G401 (cell line): ENCODE measurements around the gene MAP7D3. TPM values are rescaled to one million over a fixed set of nuclear protein-coding genes. Genes with fewer than 3 reads are reported as not detected.
"Not testable (repeated sequence)": the region's sequence is repeated elsewhere in the genome, so short reads cannot be mapped to it uniquely, and the experiment has no call there.

Experiments
- DNase-seq: peaks from one replicate; pipeline ENCODE4 v3.0.0-alpha.2; 2015; ENCODE audit warnings: low spot score
- in situ Hi-C: cut with HindIII; loops from 2 replicates; pipeline ENCODE4 v1.10.0; 2016; ENCODE audit warnings: low sequenced_read_pairs, mixed read lengths
- total RNA-seq: library from RNA; depleted of rRNA; stranded (reverse); fragments of >200 nt; shearing (Covaris generic); gene quantifications from 2 replicates; pipeline ENCODE4 v1.2.3, GENCODE V29; 2014

Gene MAP7D3
- total RNA-seq, 1 experiment from 2014 or later, result 9.0 TPM

GRCh38 chrX:136259543-136259942 is 8.3 kb upstream of the MAP7D3 start:
- in situ Hi-C loops, result no loop called here
- no peak for DNase-seq

- in situ Hi-C loops, result no loop called here
- no peak for DNase-seq
Observed at GRCh38 chrX:136258951-136259350, 7.8 kb upstream of the MAP7D3 start.

- in situ Hi-C loops, result no loop called here
- no peak for DNase-seq
Observed at GRCh38 chrX:136256026-136256425, 4.8 kb upstream of the MAP7D3 start.

- in situ Hi-C loops, result no loop called here
- DNase-seq, result no peak
Observed at GRCh38 chrX:136255541-136255940, 4.3 kb upstream of the MAP7D3 start.

- in situ Hi-C loops, result no loop called here
- no peak for DNase-seq
Observed at GRCh38 chrX:136250191-136251040, 784 bp downstream of the MAP7D3 start.

GRCh38 chrX:136246201-136246600 is 5.0 kb downstream of the MAP7D3 start:
- DNase-seq, result no peak
- in situ Hi-C loops, result no loop called here

- in situ Hi-C loops, DNase-seq: not testable (repeated sequence)
Observed at GRCh38 chrX:136237849-136238248, 13.4 kb downstream of the MAP7D3 start.

- DNase-seq, result no peak
Observed at GRCh38 chrX:136237074-136237473, 14.1 kb downstream of the MAP7D3 start.

GRCh38 chrX:136228839-136229207 is 22.4 kb downstream of the MAP7D3 start:
- no peak for DNase-seq
- in situ Hi-C loops, result no loop called here

More at GRCh38 chrX:136237074-136237473, 14.1 kb downstream of the MAP7D3 start:
- in situ Hi-C loops, result no loop called here

GRCh38 chrX:136227948-136228838 is 23.0 kb downstream of the MAP7D3 start:
- no peak for DNase-seq
- in situ Hi-C loops, result no loop called here

- no peak for DNase-seq
- in situ Hi-C loops, result no loop called here
Observed at GRCh38 chrX:136227074-136227473, 24.1 kb downstream of the MAP7D3 start.

GRCh38 chrX:136221851-136222513 is 29.2 kb downstream of the MAP7D3 start:
- no peak for DNase-seq
- in situ Hi-C loops, result no loop called here

- DNase-seq, result no peak
- in situ Hi-C loops, result no loop called here
Observed at GRCh38 chrX:136220951-136221350, 30.2 kb downstream of the MAP7D3 start.

GRCh38 chrX:136220540-136220939 is 30.7 kb downstream of the MAP7D3 start:
- no peak for DNase-seq
- in situ Hi-C loops, result no loop called here

GRCh38 chrX:136219893-136220292 is 31.3 kb downstream of the MAP7D3 start:
- DNase-seq, result no peak
- in situ Hi-C loops, result no loop called here

- no peak for DNase-seq
- in situ Hi-C loops, result no loop called here
Observed at GRCh38 chrX:136215559-136215958, 35.6 kb downstream of the MAP7D3 start.

GRCh38 chrX:136214551-136214950 is 36.6 kb downstream of the MAP7D3 start:
- in situ Hi-C loops, result no loop called here

GRCh38 chrX:136212557-136213111 is 38.6 kb downstream of the MAP7D3 start:
- DNase-seq, result no peak
- in situ Hi-C loops, result no loop called here

More at GRCh38 chrX:136214551-136214950, 36.6 kb downstream of the MAP7D3 start:
- no peak for DNase-seq

- no peak for DNase-seq
- in situ Hi-C loops, result no loop called here
Observed at GRCh38 chrX:136211766-136212556, 39.2 kb downstream of the MAP7D3 start.
